Peyer's patch (tissue), 4 donors: ENCODE measurements around the gene PLXNA2. TPM values are rescaled to one million over a fixed set of nuclear protein-coding genes. Genes with fewer than 3 reads are reported as not detected.

ENCODE experiments used
- DNase-seq, 3 donors: peaks; one replicate each; pipeline ENCODE4 v3.0.0-alpha.2; 2017 to 2019
- H3K27ac ChIP-seq, 4 donors: fragments of 200-600 bp; sonication (generic); one replicate each; pipeline ENCODE4 v1.5.1; 2016 to 2019
- H3K27me3 ChIP-seq, 2 donors: fragments of 200-600 bp; sonication (generic); one replicate each; pipeline ENCODE4 v1.5.1; 2019
- H3K36me3 ChIP-seq, 3 donors: fragments of 200-600 bp; sonication (generic); one replicate each; pipeline ENCODE4 v1.5.1; 2016 to 2019
- H3K4me1 ChIP-seq, 4 donors: fragments of 200-600 bp; sonication (generic); one replicate each; pipeline ENCODE4 v1.5.1; 2016 to 2019
- H3K4me3 ChIP-seq, 4 donors: fragments of 200-600 bp; sonication (generic); 1 replicate in 3 of 4; 2 replicates in 1 of 4; pipeline ENCODE4 v1.5.1; 2016 to 2019; ENCODE audit warnings: mild to moderate bottlenecking in 1 of 4
- H3K9me3 ChIP-seq, 4 donors: fragments of 200-600 bp; sonication (generic); one replicate each; pipeline ENCODE4 v1.5.1; 2016 to 2019; ENCODE audit warnings: mild to moderate bottlenecking in 1 of 4
- CTCF ChIP-seq, 6 experiments: fragments of 450-650 bp in 4 of 6; fragments of 200-600 bp in 2 of 6; sonication (generic) in 1 of 6; IDR thresholded peaks; one replicate each; pipeline ENCODE4 v1.5.1; 2017 to 2019; ENCODE audit warnings: antibody characterized with exemption in 6 of 6, mild to moderate bottlenecking in 3 of 6, moderate library complexity in 1 of 6
- POLR2A ChIP-seq, 2 donors: fragments of 450-650 bp; IDR thresholded peaks; one replicate each; pipeline ENCODE4 v1.5.1; 2017; ENCODE audit warnings: antibody characterized with exemption in 2 of 2, mild to moderate bottlenecking in 2 of 2, moderate library complexity in 2 of 2
- total RNA-seq, 4 donors: library from RNA; depleted of rRNA; stranded (reverse); fragments of >200 nt; gene quantifications; one replicate each; pipeline ENCODE4 v1.1.0, GENCODE V29; 2016

Gene PLXNA2
- total RNA-seq, 4 donors from 2014 or later = 51.5 to 70.2 (median 62.5) TPM

- Histone ChIP-seq H3K27ac (peak overlapping the region in 2 of 4 donors; percentile 33 to 53), H3K4me3 (no peak overlapping the region), H3K36me3 (peaks cover 0 to 22% (median 0%) of the 10 kb centered on the region in 3 donors), H3K9me3 (no peaks in the 10 kb centered on the region), H3K27me3 (no peaks in the 10 kb centered on the region), H3K4me1 (peaks cover 0 to 18% (median 0%) of the 10 kb centered on the region in 4 donors)
- TF ChIP-seq CTCF (IDR thresholded peaks at IDR 0.05) = no peak
- TF ChIP-seq POLR2A (IDR thresholded peaks at IDR 0.05) = no peak
- no peak for DNase-seq
These were observed 24.4 kb downstream of the PLXNA2 start for GRCh38 chr1:208219659-208220282.

- H3K27ac ChIP-seq = peak overlapping the region in 2 of 4 donors; percentile 26 to 53
- TF ChIP-seq POLR2A (IDR thresholded peaks at IDR 0.05) (no peak), CTCF (IDR thresholded peaks at IDR 0.05) (no peak)
- peaks cover 0 to 22% (median 0%) of the 10 kb centered on the region in 3 donors for H3K36me3 ChIP-seq
- no peaks in the 10 kb centered on the region for H3K27me3 ChIP-seq
- H3K4me3 ChIP-seq = no peak overlapping the region
- peaks cover 0 to 18% (median 0%) of the 10 kb centered on the region in 4 donors for H3K4me1 ChIP-seq
- H3K9me3 ChIP-seq = no peaks in the 10 kb centered on the region
- DNase-seq = no peak
These were observed 25.0 kb downstream of the PLXNA2 start for GRCh38 chr1:208219098-208219658.

GRCh38 chr1:208218237-208219097, 25.7 kb downstream of the PLXNA2 start:
- Histone ChIP-seq H3K27ac (peak overlapping the region in 2 of 4 donors; percentile 26 to 53), H3K4me1 (peaks cover 0 to 18% (median 0%) of the 10 kb centered on the region in 4 donors)

GRCh38 chr1:208217781-208218180, 26.4 kb downstream of the PLXNA2 start:
- Histone ChIP-seq H3K4me1 (peaks cover 0 to 18% (median 0%) of the 10 kb centered on the region in 4 donors), H3K27ac (no peak overlapping the region), H3K9me3 (no peaks in the 10 kb centered on the region), H3K36me3 (peaks cover 0 to 22% (median 0%) of the 10 kb centered on the region in 3 donors), H3K4me3 (no peak overlapping the region), H3K27me3 (no peaks in the 10 kb centered on the region)
- DNase-seq = no peak
- TF ChIP-seq POLR2A (IDR thresholded peaks at IDR 0.05) (no peak), CTCF (IDR thresholded peaks at IDR 0.05) (no peak)

More at GRCh38 chr1:208218237-208219097, 25.7 kb downstream of the PLXNA2 start:
- DNase-seq = no peak
- H3K36me3 ChIP-seq = peaks cover 0 to 22% (median 0%) of the 10 kb centered on the region in 3 donors
- no peaks in the 10 kb centered on the region for H3K9me3 ChIP-seq
- no peak overlapping the region for H3K4me3 ChIP-seq
- no peaks in the 10 kb centered on the region for H3K27me3 ChIP-seq
- no peak for TF ChIP-seq CTCF (IDR thresholded peaks at IDR 0.05)

GRCh38 chr1:208216806-208217205, 27.4 kb downstream of the PLXNA2 start:
- H3K27me3 ChIP-seq = no peaks in the 10 kb centered on the region
- DNase-seq = no peak
- peaks cover 0 to 16% (median 0%) of the 10 kb centered on the region in 4 donors for H3K4me1 ChIP-seq
- H3K4me3 ChIP-seq = no peak overlapping the region
- TF ChIP-seq CTCF (IDR thresholded peaks at IDR 0.05) = no peak
- TF ChIP-seq POLR2A (IDR thresholded peaks at IDR 0.05) = no peak
- no peaks in the 10 kb centered on the region for H3K9me3 ChIP-seq
- no peak overlapping the region for H3K27ac ChIP-seq
- peaks cover 0 to 22% (median 0%) of the 10 kb centered on the region in 3 donors for H3K36me3 ChIP-seq
